Regular cardiac myocyte (primary cell): ENCODE measurements around the gene INKA1. TPM values are rescaled to one million over a fixed set of nuclear protein-coding genes. Genes with fewer than 3 reads are reported as not detected.

ENCODE experiments used
- total RNA-seq: library from RNA; depleted of rRNA; stranded (reverse); fragments of >200 nt; gene quantifications from 2 replicates; pipeline ENCODE4 v1.2.3, GENCODE V29; 2014

The INKA1 gene
- total RNA-seq = 4.6 and 5.4 TPM in 2 replicates

DNA sequence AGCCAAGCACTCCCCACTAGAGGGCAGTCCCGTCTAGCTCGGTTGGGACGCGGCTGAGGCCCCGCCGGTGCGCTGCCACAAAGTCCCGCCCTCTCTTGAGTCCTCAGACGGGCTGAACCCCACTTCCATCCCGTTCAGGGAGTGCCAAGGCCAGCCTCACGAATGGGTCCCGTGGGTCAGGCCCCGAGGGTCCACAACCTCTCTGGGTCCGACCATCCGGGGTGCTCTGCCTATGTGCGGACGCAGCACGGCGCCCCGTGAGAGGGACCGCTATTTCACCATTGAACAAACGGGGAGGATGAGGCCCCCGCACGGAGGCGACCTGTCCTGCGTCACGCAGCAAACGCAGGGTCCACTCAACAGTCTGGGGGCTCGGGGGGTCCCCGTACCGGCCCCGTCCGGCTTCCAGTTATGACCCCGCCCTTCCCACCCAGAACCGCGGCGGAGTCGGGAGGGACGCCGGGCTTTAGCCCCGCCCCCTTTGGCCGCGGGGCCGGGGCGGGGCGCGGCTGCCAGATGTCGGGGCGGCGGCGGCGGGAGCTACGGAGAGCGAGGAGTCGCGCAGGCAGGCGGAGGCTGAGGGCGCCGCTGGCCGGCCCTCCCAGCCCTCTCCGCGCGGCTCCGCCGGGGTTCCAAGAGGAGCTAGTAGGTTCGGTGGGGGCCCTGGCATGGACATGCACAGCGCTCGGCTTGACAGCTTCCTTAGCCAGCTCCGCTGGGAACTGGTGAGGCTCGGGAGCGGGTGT lies at the start of gene INKA1:
Gene INKA1, plus strand, starts transcription at position 543 of the 746 bp plus-strand sequence. Its CDS starts 132 bp downstream, at position 675.

DNA sequence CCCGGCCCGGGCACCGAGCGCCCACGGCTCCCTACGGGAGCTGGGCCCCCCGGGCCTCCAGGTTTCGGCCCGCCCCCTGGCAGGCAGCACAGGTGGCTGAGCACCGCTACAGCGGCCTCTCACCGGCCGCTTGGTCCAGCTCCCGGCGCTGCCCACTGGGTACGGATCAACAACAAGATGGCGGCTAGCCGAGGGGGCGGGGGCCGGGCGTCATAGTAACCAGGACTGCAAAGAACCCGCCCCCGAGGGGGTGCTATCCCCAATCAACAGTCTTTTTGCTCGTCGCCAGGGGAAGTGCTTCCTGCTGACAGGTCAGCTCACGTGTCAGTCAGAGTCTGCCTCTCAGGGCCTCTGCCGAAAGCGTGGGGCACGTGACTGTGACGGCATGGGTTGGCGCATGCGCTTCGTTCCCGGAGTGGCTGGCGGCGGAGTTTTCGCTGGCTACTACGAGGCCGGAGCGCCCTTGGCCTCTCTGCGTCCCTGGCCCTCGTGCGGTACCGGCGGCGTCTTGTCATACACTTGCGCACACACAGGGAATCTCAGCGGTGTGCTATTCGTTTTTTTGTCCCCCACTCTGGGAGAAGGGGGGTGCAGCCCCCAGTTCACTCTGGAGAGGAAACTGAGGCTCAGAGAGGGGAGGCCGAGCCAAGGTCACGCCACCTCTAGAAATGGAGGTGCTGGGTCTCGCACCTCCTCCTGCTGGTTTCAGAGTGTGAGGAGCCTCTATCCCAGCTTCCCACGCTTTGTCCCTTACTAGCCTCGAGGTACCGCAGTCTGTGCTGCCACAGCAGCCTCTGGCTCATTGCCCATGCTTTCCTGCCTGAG lies 16.5 kb upstream of the INKA1 start, which contains the start of gene IP6K1:
Gene IP6K1, minus strand, starts transcription at position 186 of the 825 bp plus-strand sequence. CDS start 38,502 bp downstream, outside the sequence.

DNA sequence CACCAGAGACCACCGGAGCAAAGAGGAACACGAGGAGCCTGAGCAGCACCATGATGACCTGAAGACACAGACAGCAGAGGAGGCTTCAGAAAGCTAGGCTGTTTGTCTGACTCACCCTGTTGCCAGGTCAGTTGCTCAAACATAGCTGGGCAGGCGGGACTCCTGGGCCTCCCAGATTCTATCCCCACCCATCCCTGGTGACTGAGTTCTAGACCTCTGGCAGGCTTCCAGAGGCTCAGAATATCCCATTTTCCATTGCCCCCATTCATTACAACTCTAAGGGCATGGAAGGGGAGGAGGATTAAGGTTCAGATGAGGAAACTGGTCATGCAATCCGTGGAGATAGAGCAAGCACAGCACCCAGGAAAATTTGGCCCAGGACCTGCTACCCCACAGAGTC lies 3.3 kb upstream of the INKA1 start, which contains the start of gene CDHR4:
Gene CDHR4, minus strand, starts transcription at position 113 of the 400 bp plus-strand sequence. Its CDS starts 61 bp downstream, at position 52.

DNA sequence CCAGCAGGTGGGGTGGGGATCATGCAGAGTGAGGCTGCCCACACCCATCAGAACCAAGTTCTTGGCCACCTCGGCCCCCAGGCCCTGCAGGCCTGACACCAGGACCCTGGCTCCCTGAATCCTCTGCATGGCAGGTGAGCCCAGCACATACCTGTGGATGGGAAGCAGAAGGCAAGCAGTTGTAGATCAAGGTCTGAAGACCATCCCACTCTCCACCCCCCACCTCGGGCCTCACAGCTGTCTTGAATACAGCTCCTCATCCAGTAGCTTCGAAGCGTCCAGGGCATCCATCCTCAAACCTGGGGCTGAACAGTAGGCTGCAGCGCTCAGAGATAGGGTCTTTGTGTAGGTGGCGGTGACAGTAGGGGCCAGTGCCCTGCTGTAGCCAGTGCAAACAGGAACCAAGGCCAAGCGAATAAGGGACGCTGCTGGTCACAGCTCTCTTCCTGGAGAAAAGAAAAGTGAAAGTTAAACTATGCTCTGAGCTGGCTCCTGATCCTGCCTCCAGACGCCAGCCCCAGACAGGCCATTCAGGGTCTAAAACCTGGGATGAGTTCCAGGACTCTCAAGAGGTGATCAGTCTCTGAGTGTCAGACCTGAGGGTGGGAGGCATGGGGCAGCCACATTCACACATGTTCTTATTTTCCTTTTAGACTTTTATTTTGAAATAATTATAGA lies 10.6 kb downstream of the INKA1 start, which contains the start of gene UBA7:
Gene UBA7, minus strand, starts transcription at position 457 of the 678 bp plus-strand sequence. Its CDS starts 166 bp downstream, at position 291.

Other genes with a start within 250 kb of the INKA1 start
- gene BSN, start 248.8 kb upstream of the INKA1 start, total RNA-seq = under 0.01 TPM in 2 replicates
- gene APEH, start 128.9 kb upstream of the INKA1 start, total RNA-seq = 127 and 160 TPM in 2 replicates
- gene MST1, start 113.8 kb upstream of the INKA1 start, total RNA-seq = 1.5 and 6.5 TPM in 2 replicates
- gene RNF123, start 113.7 kb upstream of the INKA1 start, total RNA-seq = 21.3 and 22.3 TPM in 2 replicates
- gene AMIGO3, start 83.6 kb upstream of the INKA1 start, total RNA-seq = 0.28 TPM in 1 of 2 replicates, not detected in the other
- gene GMPPB, start 79.3 kb upstream of the INKA1 start, total RNA-seq = 28.5 and 70.7 TPM in 2 replicates
- 27.6 and 39.5 TPM in 2 replicates for gene IP6K1, start 16.7 kb upstream of the INKA1 start, total RNA-seq
- gene CDHR4, start 3.4 kb upstream of the INKA1 start, total RNA-seq = not detected in 2 replicates
- gene UBA7, start 10.7 kb downstream of the INKA1 start, total RNA-seq = 24.7 and 55.2 TPM in 2 replicates
- 1.4 and 9.0 TPM in 2 replicates for gene TRAIP, start 53.3 kb downstream of the INKA1 start, total RNA-seq
- gene CAMKV, start 66.6 kb downstream of the INKA1 start, total RNA-seq = under 0.01 TPM in 1 of 2 replicates, not detected in the other
- gene MST1R, start 100.6 kb downstream of the INKA1 start, total RNA-seq = 0.85 and 0.96 TPM in 2 replicates
- gene MON1A, start 126.5 kb downstream of the INKA1 start, total RNA-seq = 12.7 and 19.2 TPM in 2 replicates
- gene RBM6, start 136.9 kb downstream of the INKA1 start, total RNA-seq = 36.8 and 52.1 TPM in 2 replicates